Esophagus mucosa (tissue), 1 donor: Measurements from ENCODE around the gene THEMIS. TPM values are rescaled to one million over a fixed set of nuclear protein-coding genes. Genes with fewer than 3 reads are reported as not detected.
A peak's percentile ranks its signal among the peaks of the same experiment; 100 is the strongest.
"Not testable (repeated sequence)": the region's sequence is repeated elsewhere in the genome, so short reads cannot be mapped to it uniquely, and the experiment has no call there.

Source experiments
- ATAC-seq: fragments of 200-7000 bp; cut with Tn5 transposase; one replicate; pipeline ENCODE4 v1.9.1; 2020
- total RNA-seq: library from RNA; stranded (reverse); gene quantifications from one replicate; pipeline ENCODE4 v1.2.4, GENCODE V29; 2023
- donor health status: DM: yes; HTN: yes; CAD: no.

The THEMIS gene
- total RNA-seq, 1 donor from 2014 or later = 0.16 TPM

GRCh38 chr6:127792616-127793015 lies 108.2 kb downstream of the THEMIS start:
- ATAC-seq = no peak

- ATAC-seq = no peak
Observed at GRCh38 chr6:127791779-127792528, 108.9 kb downstream of the THEMIS start.

- ATAC-seq = no peak
Observed at GRCh38 chr6:127790571-127790970, 110.3 kb downstream of the THEMIS start.

GRCh38 chr6:127786109-127786508 lies 114.7 kb downstream of the THEMIS start:
- ATAC-seq = no peak

GRCh38 chr6:127784468-127784867 lies 116.4 kb downstream of the THEMIS start:
- ATAC-seq = no peak

GRCh38 chr6:127781636-127782272 lies 119.1 kb downstream of the THEMIS start:
- not testable (repeated sequence) for ATAC-seq

- no peak for ATAC-seq
Observed at GRCh38 chr6:127776320-127776719, 124.5 kb downstream of the THEMIS start.

- ATAC-seq = no peak
Observed at GRCh38 chr6:127775371-127775770, 125.5 kb downstream of the THEMIS start.

- ATAC-seq = no peak
Observed at GRCh38 chr6:127768745-127769144, 132.1 kb downstream of the THEMIS start.

GRCh38 chr6:127768223-127768622 lies 132.6 kb downstream of the THEMIS start:
- no peak for ATAC-seq

- no peak for ATAC-seq
Observed at GRCh38 chr6:127765949-127766348, 134.9 kb downstream of the THEMIS start.

GRCh38 chr6:127762284-127762683 lies 138.6 kb downstream of the THEMIS start:
- ATAC-seq = no peak

- ATAC-seq = no peak
Observed at GRCh38 chr6:127761084-127761483, 139.8 kb downstream of the THEMIS start.

GRCh38 chr6:127749095-127749494 lies 151.8 kb downstream of the THEMIS start:
- ATAC-seq = no peak

GRCh38 chr6:127748290-127748689 lies 152.6 kb downstream of the THEMIS start:
- no peak for ATAC-seq

GRCh38 chr6:127738423-127738822 lies 162.4 kb downstream of the THEMIS start:
- no peak for ATAC-seq

GRCh38 chr6:127737768-127738167 lies 163.1 kb downstream of the THEMIS start:
- no peak for ATAC-seq

GRCh38 chr6:127737009-127737486 lies 163.8 kb downstream of the THEMIS start:
- peak; percentile 75 for ATAC-seq

- no peak for ATAC-seq
Observed at GRCh38 chr6:127732927-127733326, 167.9 kb downstream of the THEMIS start.

- ATAC-seq = no peak
Observed at GRCh38 chr6:127727260-127727953, 173.5 kb downstream of the THEMIS start.

GRCh38 chr6:127725821-127726220 lies 175.0 kb downstream of the THEMIS start:
- no peak for ATAC-seq

GRCh38 chr6:127718694-127719093 lies 182.2 kb downstream of the THEMIS start:
- ATAC-seq = no peak

GRCh38 chr6:127717384-127717783 lies 183.5 kb downstream of the THEMIS start:
- no peak for ATAC-seq

- no peak for ATAC-seq
Observed at GRCh38 chr6:127716465-127716864, 184.4 kb downstream of the THEMIS start.
